ENCODE measurements around the gene ATXN2. TPM values are rescaled to one million over a fixed set of nuclear protein-coding genes. Genes with fewer than 3 reads are reported as not detected.

The ATXN2 gene
- total RNA-seq, 4 donors from 2014 or later = 63.1 to 102 (median 63.8) TPM

- H3K36me3 ChIP-seq = peaks cover 10% of the 10 kb centered on the region in 2 donors
- TF ChIP-seq POLR2A (IDR thresholded peaks at IDR 0.05) (no peak), CTCF (IDR thresholded peaks at IDR 0.05) (no peak)
- peaks cover 11 to 90% of the 10 kb centered on the region in 2 donors for H3K4me1 ChIP-seq
- no peaks in the 10 kb centered on the region for H3K9me3 ChIP-seq
- 84 to 91% methylated on average over 7 of the region's 7 CpGs for WGBS, 2 donors
- no peak overlapping the region for H3K4me3 ChIP-seq (replicated peaks in 1 of 3)
- H3K27me3 ChIP-seq = no peaks in the 10 kb centered on the region
- intact Hi-C loops (cut with DNase I) = no loop called here
- DNase-seq = no peak
- peak overlapping the region in 1 of 3 donors; percentile 46 for H3K27ac ChIP-seq
Observed at GRCh38 chr12:111443086-111443485, 156.0 kb downstream of the ATXN2 start.

- H3K27me3 ChIP-seq = no peaks in the 10 kb centered on the region
- no peak for DNase-seq
- H3K9me3 ChIP-seq = no peaks in the 10 kb centered on the region
- intact Hi-C loops (cut with DNase I) = no loop called here
- whole genome bisulfite sequencing, 2 donors = 79 to 83% methylated on average over 8 of the region's 10 CpGs
- H3K27ac ChIP-seq = peak overlapping the region in 2 of 3 donors; percentile 36 to 46
- peaks cover 11 to 95% of the 10 kb centered on the region in 2 donors for H3K4me1 ChIP-seq
- TF ChIP-seq CTCF (IDR thresholded peaks at IDR 0.05) (no peak), POLR2A (IDR thresholded peaks at IDR 0.05) (no peak)
- no peak overlapping the region for H3K4me3 ChIP-seq (replicated peaks in 1 of 3)
- H3K36me3 ChIP-seq = peaks cover 4% of the 10 kb centered on the region in 2 donors
Observed at GRCh38 chr12:111442301-111443045, 156.6 kb downstream of the ATXN2 start.

GRCh38 chr12:111441107-111441928 is 157.8 kb downstream of the ATXN2 start:
- intact Hi-C loops (cut with DNase I) = no loop called here
- Histone ChIP-seq H3K4me1 (peaks cover 11 to 94% of the 10 kb centered on the region in 2 donors), H3K36me3 (no peaks in the 10 kb centered on the region), H3K9me3 (no peaks in the 10 kb centered on the region), H3K27ac (no peak overlapping the region), H3K4me3 (replicated peaks in 1 of 3) (no peak overlapping the region), H3K27me3 (no peaks in the 10 kb centered on the region)
- DNase-seq = no peak
- 88 to 91% methylated on average over 7 of the region's 7 CpGs for WGBS, 2 donors
- TF ChIP-seq POLR2A (IDR thresholded peaks at IDR 0.05) (no peak), CTCF (IDR thresholded peaks at IDR 0.05) (no peak)

- 74 to 84% methylated on average over 3 of the region's 3 CpGs for WGBS, 2 donors
- H3K9me3 ChIP-seq = no peaks in the 10 kb centered on the region
- H3K36me3 ChIP-seq = no peaks in the 10 kb centered on the region
- TF ChIP-seq POLR2A (IDR thresholded peaks at IDR 0.05) (no peak), CTCF (IDR thresholded peaks at IDR 0.05) (no peak)
- peak overlapping the region; percentile 14 to 40 (median 31) for H3K27ac ChIP-seq
- intact Hi-C loops (cut with DNase I) = no loop called here
- H3K4me1 ChIP-seq = peaks cover 17 to 94% of the 10 kb centered on the region in 2 donors
- no peak overlapping the region for H3K4me3 ChIP-seq (replicated peaks in 1 of 3)
- no peak for DNase-seq
- no peaks in the 10 kb centered on the region for H3K27me3 ChIP-seq
Observed at GRCh38 chr12:111440631-111441030, 158.5 kb downstream of the ATXN2 start.

- Histone ChIP-seq H3K27ac (peak overlapping the region; percentile 14 to 40 (median 31)), H3K36me3 (no peaks in the 10 kb centered on the region), H3K27me3 (no peaks in the 10 kb centered on the region), H3K4me3 (replicated peaks in 1 of 3) (no peak overlapping the region), H3K4me1 (peaks cover 20 to 94% of the 10 kb centered on the region in 2 donors), H3K9me3 (no peaks in the 10 kb centered on the region)
- intact Hi-C loops (cut with DNase I) = no loop called here
- peak; percentile 68 to 77 for DNase-seq
- TF ChIP-seq POLR2A (IDR thresholded peaks at IDR 0.05) (no peak), CTCF (IDR thresholded peaks at IDR 0.05) (no peak)
- WGBS, 2 donors = 53 to 54% methylated on average over 8 of the region's 8 CpGs
Observed at GRCh38 chr12:111440152-111440551, 159.0 kb downstream of the ATXN2 start.

Data from thyroid gland (tissue), 4 donors.